NCI-H2171 (cell line): ENCODE data around the gene PLEKHF1.

Experiments
- DNase-seq: peaks from one replicate; lab custom pipeline; 2025; lab: John Stamatoyannopoulos, UW

PLEKHF1 gene

DNA sequence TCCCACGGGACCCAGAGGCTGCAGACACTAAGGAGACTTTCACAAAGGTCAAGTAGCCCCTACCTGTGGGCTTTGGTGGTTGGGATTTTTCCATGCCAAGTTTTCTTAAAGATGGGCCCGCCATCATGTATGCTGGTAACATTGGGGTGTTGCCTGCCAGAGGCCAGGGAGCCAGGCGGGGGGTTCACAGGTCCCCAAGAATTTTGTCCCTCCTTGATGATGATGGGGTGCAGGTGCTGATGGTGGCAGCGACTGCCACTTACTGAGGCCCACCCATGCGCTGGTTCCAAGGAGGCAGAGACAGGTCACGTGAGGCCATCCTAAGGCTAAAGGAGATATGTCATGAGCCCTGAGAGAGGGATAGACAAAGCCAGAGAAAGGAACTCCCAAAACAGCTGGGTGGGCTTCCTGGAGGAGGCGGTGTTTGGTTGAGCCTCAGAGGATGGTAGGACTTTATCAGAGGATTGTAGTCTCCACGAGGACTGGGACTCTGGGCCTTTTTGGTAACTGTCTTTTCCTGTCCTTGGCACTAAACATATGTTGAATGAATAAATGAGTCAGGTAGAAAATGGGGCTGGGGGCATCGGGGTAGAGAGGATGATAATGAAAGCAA is 14.4 kb downstream of the PLEKHF1 start:
- DNase-seq, result no peak

DNA sequence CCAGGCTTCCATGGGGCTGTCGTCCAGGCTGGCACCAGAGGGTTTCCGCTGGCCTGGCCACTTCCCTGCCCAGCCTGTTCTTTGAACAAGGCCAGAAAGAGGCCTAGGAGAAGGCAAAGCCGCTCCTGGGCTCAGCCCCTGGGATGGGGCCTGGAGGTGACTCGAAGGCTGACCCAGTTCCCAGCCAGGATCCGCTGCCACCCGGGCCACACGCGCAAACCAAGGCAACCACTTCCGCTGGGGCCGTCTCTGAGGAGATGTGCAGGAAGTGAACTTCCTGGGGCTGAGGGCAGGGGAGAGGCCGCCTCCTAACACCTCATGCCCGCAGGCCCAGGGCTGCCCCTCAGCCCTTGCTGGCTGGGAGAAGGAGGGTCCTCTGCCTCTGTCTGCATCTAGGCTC is 15.2 kb downstream of the PLEKHF1 start:
- no peak for DNase-seq

DNA sequence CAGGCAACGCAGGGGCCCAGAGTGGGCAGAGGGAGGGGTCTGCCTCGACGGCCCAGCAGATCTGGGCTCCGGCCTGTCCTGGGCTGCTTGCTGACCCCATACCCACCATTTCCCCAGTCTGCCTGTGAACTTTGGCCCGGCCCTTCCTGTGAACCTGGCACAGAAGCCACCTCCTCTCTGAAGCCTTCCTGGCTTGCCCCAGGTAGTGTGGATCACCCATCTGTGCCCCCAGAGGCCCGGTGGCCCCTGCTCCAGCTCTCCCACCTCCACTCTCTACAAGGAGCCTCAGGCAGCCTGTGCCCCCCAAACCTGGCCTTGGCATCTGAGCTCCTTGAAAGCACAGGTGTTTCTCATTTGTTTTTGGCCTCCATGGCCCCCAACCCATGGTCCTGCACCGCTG is 15.7 kb downstream of the PLEKHF1 start:
- no peak for DNase-seq

DNA sequence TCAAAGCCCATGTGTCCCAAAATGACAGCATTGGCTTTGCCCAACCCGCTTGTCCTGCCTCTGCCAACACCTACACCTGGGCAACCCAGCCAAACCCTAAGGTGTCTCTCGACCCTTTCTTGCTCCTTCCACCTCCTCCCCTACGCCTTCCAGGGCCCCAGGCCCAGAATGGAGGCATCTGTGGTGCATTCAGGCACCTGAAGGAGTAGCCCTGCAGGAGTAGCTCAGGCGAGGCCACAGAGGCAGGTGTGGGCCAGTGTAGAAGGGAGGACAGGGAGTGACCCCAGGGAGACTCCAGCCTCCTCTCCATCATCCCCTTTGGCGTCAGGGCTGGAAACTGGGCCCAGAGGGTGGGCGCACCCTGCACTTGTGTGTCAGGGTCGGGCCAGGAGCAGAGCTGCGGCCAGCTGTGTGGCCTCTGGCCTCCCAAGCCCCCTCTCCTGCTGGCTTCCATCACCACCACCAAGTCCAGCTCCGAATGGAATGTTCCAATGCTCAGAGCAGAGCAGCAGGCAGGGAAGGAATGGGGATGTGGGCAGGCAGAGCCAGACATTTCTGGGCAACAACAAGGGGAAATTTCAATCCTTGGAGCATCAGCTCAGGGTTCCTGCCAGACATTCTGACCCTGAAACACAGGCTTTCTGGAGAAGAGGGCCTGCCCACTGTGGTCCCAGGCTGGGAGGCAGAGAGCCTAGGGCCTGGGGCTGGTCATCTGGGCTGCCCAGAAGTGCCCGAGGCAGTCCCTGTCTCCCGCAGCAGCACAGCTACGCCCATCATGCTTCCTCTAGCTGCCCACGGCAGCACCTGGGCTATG is 16.4 kb downstream of the PLEKHF1 start:
- no peak for DNase-seq

DNA sequence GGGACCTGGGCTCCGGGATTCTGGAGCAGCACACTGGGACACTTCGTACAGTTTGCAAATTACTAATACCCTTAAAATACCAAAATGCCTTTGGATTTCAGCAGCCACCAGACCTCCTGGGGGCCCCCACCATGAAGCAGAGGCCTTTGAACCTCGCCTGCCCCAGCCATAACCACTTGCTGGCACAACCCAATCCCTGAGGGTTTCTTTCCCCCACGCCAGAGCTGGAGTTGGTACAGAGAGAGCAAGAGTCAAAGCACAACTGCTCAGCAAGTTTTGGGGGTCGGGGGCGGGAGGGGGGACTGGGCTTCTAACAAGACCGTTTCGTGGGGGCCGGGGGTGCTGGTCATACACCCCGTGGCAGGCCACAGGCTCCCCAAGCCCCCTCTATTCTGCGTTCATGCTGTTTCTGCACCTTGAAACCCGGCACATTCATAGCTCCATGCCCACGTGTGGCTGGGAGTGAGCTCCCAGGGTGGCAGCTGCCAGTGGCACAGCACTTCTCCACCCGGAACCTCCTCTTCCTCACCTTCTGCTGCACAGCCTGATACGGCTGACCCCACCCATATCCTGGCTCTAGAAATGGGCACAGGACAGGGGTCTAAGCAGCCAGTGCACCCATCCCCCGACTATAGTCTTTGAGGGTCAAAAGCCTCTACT is 17.1 kb downstream of the PLEKHF1 start:
- DNase-seq, result no peak

DNA sequence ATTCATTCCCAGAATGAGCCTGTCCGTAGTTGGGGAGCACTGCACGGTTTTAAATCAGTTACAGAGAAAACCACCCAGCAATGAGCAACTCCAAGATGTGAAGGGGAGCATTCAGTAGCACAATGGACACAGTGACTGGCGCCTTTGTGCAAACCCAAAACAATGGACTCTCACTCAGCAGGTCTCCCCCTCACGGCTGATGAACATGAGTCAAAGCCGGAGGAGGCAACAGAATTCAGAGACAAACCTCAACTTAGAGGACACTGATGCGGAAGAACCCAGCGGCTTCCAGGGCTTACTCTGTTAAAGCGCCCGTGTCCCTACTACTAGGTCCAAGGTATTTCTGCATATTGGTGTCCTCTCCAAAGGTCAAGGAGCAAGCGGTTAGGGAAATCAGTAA is 17.7 kb downstream of the PLEKHF1 start:
- no peak for DNase-seq

DNA sequence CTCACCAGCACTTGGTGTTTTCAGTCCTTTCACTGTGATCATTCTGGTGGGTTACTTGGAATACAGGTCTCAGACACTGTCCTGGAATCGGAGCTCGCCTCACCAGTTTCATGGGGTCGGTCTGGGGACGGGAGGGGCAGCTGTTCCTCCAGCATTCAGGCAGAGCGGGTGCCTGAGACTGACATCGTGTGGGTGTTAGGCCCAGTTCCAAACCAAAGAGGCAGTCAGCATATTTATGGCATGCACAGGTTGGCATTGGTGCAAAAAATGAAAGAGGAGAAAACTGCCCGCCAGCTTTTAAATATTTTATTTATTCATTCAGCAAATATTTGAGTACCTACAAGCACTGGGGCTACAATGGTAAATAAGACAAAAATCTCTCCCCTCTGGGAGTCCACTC is 20.1 kb downstream of the PLEKHF1 start:
- no peak for DNase-seq

DNA sequence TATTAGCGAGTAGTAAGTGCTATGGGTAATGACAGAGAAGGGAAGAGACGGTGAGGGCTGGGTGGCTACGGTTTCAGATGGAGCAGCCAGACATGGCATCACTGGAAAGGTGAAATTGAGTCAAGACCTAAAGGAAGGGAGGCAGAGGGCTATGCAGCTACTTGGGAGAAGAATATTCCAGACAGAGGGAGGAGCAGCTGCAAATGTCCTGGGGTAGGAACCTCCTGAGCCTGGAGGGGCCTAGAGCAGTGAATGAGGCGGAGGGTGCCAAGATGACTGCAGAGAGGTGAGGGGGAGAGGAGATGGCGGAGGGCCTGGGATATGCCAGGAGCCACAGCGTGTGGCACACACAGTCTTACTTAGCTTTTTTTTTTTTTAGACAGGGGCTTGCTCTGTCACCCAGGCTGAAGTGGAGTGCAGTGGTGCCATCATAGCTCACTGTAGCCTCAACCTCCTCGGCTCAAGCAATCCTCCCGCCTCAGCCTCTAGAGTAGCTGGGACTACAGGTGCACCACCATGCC is 21.1 kb downstream of the PLEKHF1 start:
- no peak for DNase-seq

DNA sequence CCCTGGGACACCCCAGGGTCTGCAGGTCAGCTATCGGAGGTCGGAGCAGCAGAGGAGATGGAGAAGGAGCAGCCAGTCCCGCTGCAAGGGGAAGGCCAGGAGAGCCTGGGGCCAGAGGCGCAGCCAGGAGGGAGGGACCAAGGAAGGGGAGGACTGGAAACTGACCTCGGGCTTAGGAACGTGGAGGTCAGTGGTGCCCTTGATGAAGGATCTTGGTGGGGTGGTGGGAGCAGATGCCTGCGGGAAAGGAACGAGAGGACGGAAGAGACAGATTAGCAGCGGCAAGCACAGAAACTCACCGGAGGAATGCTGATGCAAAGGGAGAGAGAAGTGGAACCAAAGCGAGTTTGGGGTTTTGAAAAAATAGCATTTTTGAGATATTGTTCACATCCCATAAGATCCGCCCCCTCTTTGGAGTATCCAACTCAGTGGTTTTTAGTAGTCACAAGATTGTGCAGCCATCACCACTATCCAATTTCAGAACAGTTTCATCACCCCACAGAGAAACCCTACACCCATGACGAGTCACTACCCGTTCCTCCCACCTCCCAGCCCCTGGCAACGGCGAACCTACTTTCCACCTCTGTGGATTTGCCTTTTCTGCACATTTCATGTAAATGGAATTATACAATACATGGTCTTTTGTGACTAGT is 22.1 kb downstream of the PLEKHF1 start:
- DNase-seq, result peak; percentile 6

DNA sequence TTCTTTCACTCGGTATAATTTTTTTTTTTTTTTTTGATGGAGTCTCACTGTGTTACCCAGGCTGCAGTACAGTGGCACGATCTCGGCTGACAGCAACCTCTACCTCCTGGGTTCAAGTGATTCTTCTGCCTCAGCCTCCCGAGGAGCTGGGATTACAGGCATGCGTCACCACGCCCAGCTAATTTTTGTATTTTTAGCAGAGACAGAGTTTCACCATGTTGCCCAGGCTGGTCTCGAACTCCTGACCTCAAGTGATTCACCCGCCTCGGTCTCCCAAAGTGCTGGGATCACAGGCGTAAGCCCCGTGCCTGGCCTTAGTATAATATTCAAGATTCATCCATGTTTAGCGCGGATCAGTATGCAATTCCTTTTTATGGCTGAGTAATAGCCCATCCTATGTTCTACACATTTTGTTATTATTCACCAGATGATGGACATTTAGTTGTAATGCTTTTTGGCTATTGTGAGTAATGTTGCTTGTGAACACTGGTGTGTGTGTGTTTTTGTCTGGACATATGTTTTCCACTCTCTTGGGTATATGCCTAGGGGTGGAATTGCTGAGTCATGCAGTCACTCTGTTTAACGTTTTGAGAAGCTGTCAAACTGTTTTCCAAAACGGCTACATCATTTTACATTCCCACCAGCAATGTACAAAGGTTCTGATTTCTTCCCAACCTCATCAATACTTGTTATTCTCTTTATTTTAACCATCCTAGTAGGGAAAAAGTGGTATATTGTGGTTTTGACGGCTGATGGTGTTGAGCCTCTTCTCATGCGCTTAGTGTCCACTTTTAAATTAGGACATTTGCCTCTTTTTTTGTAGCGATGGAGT is 22.9 kb downstream of the PLEKHF1 start:
- no peak for DNase-seq

DNA sequence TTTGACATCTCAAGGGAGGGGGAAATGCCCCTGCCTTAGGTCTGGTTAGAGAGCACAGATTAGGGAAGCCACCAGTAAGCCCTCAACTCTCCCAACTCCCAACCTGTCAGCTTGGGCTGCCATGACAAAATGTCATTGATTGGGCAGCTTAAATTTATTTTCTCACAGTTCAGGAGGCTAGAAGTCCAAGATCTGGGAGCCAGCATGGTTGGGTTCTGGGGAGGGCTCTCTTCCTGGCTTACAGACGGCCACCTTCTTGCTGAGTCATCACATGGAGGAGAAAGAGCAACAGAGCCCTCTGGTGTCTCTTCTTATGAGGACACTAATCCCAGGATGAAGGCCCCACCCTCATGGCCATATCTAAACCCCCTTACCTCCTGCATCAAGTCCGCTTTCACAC is 25.6 kb downstream of the PLEKHF1 start:
- peak; percentile 12 for DNase-seq

DNA sequence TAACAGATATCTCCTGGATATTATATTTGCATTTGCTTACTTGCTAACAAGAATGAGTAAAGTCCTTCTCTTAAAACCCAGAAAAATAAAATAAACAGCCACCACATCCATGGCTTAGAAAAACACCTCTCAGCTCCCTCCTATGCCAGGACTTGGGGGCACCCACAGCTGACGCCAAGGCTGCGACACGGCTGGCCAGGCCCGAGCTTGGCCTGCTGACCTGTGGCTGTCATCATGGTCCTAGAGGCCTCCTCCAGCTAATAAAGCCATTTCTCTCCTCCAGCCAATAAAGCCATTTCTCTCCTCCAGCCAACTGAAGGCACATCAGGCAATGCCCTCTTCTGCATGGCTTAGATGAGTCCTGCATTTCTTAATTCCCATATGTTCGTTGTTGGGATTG is 28.9 kb downstream of the PLEKHF1 start:
- no peak for DNase-seq

DNA sequence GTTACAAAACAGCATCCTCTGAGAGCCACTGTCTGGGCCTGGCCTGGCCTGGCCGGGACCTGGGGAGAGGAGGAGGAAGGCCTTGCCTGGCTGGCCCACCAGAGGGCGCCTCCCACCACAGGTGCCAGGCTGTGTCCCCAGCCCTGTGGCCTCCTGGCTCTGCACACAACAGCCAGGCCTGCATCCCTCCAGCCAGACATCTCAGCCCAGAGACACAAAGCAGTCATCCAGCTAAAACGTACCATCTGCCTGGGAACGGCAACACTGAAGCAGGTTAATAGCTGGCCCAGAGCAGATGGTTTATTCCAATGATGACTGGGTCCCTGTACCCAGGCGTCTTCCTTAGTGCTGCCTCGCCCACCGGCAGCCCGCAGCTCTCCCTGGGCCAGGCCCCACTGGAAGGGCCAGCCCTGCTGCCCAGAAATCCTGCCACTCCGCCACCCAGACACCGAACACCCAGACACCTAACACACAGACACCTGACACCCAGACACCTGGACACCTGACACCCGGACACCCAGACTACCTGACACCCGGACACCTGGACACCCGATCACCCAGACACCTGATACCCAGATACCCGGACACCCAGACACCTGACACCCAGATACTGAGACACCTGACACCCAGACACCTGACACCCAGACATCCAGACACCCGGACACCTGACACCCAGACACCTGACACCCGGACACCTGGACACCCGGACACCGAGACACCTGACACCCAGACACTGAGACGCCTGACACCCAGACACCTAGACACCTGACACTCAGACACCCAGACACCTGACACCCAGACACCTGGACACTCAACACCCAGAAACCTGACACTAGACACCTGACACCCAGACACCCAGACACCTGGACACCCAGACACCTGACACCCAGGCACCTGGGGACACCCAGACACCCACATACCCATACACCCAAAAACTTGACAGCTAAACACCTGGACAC is 29.7 kb downstream of the PLEKHF1 start:
- DNase-seq, result peak; percentile 57

DNA sequence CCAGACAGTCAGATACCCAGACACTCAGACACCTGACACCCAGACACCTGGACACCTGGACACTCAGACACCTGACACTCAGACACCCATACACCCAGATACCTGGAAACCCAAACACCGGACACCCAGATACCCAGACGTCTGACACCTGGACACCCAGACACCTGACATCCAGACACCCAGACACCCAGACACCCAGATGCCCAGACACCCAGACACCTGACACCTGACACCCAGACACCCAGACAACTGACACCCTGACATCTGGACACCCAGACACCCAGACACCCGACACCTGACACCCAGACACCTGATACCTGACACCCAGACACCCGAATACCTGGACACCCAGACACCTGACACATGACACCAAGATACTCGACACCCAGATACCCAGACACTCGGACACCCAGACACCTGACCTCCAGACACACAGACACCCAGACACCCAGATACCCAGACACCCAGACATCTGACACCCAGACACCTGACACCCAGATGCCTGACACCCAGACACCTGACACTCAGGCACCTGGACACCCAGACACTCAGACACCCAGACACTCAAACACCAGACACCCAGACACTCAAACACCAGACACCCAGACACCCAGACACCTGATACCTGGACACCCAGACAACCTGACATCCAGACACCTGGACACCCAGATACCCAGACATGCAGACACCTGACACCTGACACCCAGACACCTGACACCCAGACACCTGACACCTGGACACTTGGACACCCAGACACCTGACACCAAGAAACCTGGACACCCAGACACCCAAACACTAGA is 30.7 kb downstream of the PLEKHF1 start:
- DNase-seq, result peak; percentile 6

DNA sequence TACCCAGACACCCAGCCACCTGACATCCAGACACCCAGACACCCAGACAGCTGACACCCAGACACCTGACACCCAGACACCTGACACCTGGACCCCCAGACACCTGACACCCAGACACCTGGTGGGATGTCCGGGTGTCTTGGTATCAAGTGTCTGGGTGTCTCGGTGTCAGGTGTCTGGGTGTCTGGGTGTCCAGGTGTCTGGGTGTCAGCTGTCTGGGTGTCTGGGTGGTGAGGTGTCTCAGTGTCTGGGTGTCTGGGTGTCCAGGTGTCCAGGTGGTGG is 31.2 kb downstream of the PLEKHF1 start:
- DNase-seq, result peak; percentile 2

DNA sequence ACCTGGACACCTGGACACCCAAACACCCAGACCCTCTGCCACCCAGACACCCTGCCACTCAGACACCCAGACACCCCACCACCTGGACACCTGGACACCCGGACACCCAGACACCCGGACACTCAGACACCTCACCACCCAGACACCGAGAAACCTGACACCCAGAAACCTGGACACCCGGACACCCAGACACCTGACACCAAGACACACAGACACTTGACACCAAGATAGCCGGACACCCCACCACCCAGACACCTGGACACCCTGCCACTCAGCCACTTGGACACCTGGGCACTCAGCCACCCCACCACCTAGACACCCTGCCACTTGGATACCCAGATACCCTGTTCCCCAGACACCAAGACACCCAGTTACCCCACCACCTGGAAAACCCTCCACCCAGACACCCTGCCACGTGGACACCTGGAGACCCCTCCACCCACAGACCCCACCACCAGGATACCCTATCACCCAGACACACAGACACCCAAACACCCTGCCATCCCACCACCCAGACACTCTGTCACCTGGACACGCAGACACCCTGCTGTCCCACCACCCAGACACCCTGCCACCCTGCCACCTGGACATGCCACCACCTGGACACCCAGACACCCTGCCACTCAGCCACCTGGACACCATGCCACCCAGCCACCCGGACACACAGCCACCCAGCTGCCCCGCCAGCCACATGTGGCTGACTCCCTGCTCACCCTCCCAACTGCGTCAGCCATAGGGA is 32.4 kb downstream of the PLEKHF1 start:
- no peak for DNase-seq

DNA sequence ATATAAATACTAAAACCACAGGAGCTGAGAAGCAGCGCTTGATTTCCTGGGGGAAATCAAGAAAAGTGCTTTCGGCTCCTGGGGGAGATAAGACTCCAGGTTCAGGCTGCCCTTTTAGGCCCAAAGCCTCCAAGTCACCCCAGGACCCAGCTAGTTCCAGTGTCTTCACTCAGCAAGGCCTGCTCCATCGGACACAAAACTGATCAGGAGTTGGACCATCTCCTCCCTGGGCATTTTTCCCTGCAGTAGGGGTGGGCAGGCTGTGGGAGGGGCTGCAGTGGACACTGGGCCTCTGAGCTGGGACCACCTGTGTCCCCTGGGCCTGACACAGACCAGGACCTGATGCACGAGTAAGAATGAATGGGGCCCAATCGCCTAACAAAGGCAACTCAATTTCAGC is 34.6 kb downstream of the PLEKHF1 start:
- no peak for DNase-seq

DNA sequence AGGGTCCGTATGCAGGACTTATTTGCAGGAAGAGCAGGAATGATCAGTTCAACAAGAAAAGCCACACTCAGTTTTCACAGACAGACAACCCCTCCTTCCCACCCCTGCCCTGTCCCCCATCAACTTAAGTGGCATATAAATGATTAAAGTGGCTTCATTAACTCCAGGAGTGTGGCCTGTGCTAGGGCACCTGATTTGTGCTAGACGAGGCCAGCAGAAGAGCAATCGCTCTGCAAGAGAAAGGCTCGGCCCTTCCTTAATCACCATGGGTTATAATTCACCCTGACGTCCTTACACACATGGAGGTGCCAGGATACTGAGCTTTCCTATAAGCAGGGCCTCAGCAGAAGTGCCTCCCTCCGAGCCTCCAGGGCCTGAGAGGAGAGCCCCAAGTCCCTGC is 35.2 kb downstream of the PLEKHF1 start:
- no peak for DNase-seq
